ENCODE data around the gene GARIN6. TPM values are rescaled to one million over a fixed set of nuclear protein-coding genes. Genes with fewer than 3 reads are reported as not detected.

GARIN6 gene
- total and polyA plus RNA-seq, 2 donors (not counting 1 experiment from before 2014, with no cell fraction given) = not detected

DNA sequence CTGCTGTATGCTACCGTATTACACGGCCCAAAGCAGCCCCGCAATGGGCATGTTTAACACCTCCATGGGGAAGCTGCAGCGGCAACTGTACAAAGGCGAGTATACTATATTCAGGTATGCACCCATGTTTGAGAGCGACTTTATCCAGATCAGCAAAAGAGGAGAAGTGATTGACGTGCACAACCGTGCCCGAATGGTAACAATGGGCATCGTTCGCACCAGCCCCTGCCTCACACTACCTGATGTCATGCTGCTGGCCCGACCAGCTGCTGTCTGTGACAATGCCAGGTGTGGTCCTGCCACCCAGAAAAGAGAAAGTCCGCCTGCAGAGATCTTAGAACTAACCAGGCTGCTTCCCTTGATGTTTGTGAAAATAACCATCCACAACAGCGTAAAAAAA is 630 bp downstream of the GARIN6 start:
- Mint-ChIP-seq H3K9me3 (ENCODE audit: insufficient read depth) (no peaks in the 10 kb centered on the region), H3K4me1 (no peaks in the 10 kb centered on the region), H3K27me3 (no peaks in the 10 kb centered on the region), H3K27ac (no peak overlapping the region), H3K4me3 (no peak overlapping the region)
- no peak overlapping the region for H2AFZ ChIP-seq (ENCODE audit: insufficient read depth, low read depth, low read length, poor library complexity, severe bottlenecking)
- DNase-seq = no peak
- H3K79me2 ChIP-seq (ENCODE audit: control insufficient read depth, insufficient read depth, low read length) = no peaks in the 10 kb centered on the region
- no peaks in the 10 kb centered on the region for H3K4me1 ChIP-seq (ENCODE audit: control insufficient read depth in 2 of 2, insufficient read depth in 2 of 2, low read length in 2 of 2)
- no peaks in the 10 kb centered on the region for H4K20me1 ChIP-seq (ENCODE audit: control insufficient read depth, insufficient read depth, low read length, poor library complexity, severe bottlenecking)
- no peak overlapping the region for H3K4me3 ChIP-seq (ENCODE audit: control extremely low read depth in 1 of 5, extremely low read depth in 1 of 5, insufficient read depth in 1 of 5, low read depth in 2 of 5, low read length in 4 of 5)
- ATAC-seq (ENCODE audit: low read depth) = no peak
- intact Hi-C loops (cut with micrococcal nuclease) = no loop called here
- H3K9me3 ChIP-seq (ENCODE audit: control extremely low read depth in 1 of 3, control insufficient read depth in 2 of 3, insufficient read depth in 1 of 3, low read length in 2 of 3) = no peaks in the 10 kb centered on the region
- H3K9ac ChIP-seq (ENCODE audit: low read length) = no peak overlapping the region
- ChIA-PET CTCF (no interaction called here), POLR2A (no interaction called here)
- no peak overlapping the region for H3K27ac ChIP-seq (ENCODE audit: low read length in 2 of 2)
- no peaks in the 10 kb centered on the region for H3K27me3 ChIP-seq (replicated peaks in 1 of 4; ENCODE audit: control extremely low read depth in 1 of 4, control insufficient read depth in 3 of 4, insufficient read depth in 4 of 4, low read length in 3 of 4)
- TF ChIP-seq, protein P1, sequence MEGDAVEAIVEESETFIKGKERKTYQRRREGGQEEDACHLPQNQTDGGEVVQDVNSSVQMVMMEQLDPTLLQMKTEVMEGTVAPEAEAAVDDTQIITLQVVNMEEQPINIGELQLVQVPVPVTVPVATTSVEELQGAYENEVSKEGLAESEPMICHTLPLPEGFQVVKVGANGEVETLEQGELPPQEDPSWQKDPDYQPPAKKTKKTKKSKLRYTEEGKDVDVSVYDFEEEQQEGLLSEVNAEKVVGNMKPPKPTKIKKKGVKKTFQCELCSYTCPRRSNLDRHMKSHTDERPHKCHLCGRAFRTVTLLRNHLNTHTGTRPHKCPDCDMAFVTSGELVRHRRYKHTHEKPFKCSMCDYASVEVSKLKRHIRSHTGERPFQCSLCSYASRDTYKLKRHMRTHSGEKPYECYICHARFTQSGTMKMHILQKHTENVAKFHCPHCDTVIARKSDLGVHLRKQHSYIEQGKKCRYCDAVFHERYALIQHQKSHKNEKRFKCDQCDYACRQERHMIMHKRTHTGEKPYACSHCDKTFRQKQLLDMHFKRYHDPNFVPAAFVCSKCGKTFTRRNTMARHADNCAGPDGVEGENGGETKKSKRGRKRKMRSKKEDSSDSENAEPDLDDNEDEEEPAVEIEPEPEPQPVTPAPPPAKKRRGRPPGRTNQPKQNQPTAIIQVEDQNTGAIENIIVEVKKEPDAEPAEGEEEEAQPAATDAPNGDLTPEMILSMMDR (IDR thresholded peaks at IDR 0.05) = no peak
- TF ChIP-seq EZH2 (IDR thresholded peaks at IDR 0.05; ENCODE audit: borderline replicate concordance, insufficient read depth, low read depth, low read length, poor library complexity, severe bottlenecking) = no peak
- H3K36me3 ChIP-seq (replicated peaks in 1 of 2; ENCODE audit: control extremely low read depth in 1 of 2, control insufficient read depth in 1 of 2, extremely low read depth in 1 of 2, insufficient read depth in 2 of 2, low read length in 1 of 2) = no peaks in the 10 kb centered on the region
- H3K4me2 ChIP-seq (replicated peaks; ENCODE audit: low read depth, low read length, poor library complexity, severe bottlenecking) = no peak overlapping the region
- WGBS (ENCODE audit: insufficient coverage) = 93% methylated on average over 11 of the region's 14 CpGs

DNA sequence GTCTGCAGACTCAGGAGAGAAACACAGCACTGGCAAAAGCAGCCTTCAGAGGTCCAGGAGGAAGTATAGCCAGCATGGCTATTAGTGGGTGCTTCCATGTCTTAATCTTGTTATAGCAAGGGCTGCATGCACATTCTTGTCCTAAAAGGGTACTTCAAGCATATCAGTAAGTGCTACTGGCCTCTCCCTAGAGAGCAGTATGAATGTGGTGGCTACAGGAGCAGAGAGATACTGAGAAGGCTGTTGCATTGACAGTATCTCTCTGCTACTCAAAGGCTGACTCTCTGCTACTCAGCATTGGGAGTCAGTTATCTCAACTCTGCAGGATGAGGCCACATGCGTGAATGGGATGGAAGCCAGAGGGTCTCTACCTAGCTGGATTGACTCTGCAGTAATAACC is 2.0 kb downstream of the GARIN6 start:
- no peak overlapping the region for H3K9ac ChIP-seq (ENCODE audit: low read length)
- Mint-ChIP-seq H3K4me1 (no peaks in the 10 kb centered on the region), H3K27me3 (no peaks in the 10 kb centered on the region), H3K9me3 (ENCODE audit: insufficient read depth) (no peaks in the 10 kb centered on the region), H3K27ac (no peak overlapping the region), H3K4me3 (no peak overlapping the region)
- no peaks in the 10 kb centered on the region for H3K36me3 ChIP-seq (replicated peaks in 1 of 2; ENCODE audit: control extremely low read depth in 1 of 2, control insufficient read depth in 1 of 2, extremely low read depth in 1 of 2, insufficient read depth in 2 of 2, low read length in 1 of 2)
- H3K4me2 ChIP-seq (replicated peaks; ENCODE audit: low read depth, low read length, poor library complexity, severe bottlenecking) = no peak overlapping the region
- POLR2A ChIA-PET = no interaction called here
- 100% methylated on average over 1 of the region's 1 CpG for WGBS (ENCODE audit: insufficient coverage)
- no peak overlapping the region for H3K4me3 ChIP-seq (ENCODE audit: control extremely low read depth in 1 of 5, extremely low read depth in 1 of 5, insufficient read depth in 1 of 5, low read depth in 2 of 5, low read length in 4 of 5)
- no peak overlapping the region for H2AFZ ChIP-seq (ENCODE audit: insufficient read depth, low read depth, low read length, poor library complexity, severe bottlenecking)
- no peaks in the 10 kb centered on the region for H3K27me3 ChIP-seq (replicated peaks in 1 of 4; ENCODE audit: control extremely low read depth in 1 of 4, control insufficient read depth in 3 of 4, insufficient read depth in 4 of 4, low read length in 3 of 4)
- intact Hi-C loops (cut with micrococcal nuclease) = no loop called here
- CTCF ChIA-PET = no interaction called here
- H3K9me3 ChIP-seq (ENCODE audit: control extremely low read depth in 1 of 3, control insufficient read depth in 2 of 3, insufficient read depth in 1 of 3, low read length in 2 of 3) = no peaks in the 10 kb centered on the region
- DNase-seq = no peak
- no peak for TF ChIP-seq EZH2 (IDR thresholded peaks at IDR 0.05; ENCODE audit: borderline replicate concordance, insufficient read depth, low read depth, low read length, poor library complexity, severe bottlenecking)
- TF ChIP-seq, protein P1 (IDR thresholded peaks at IDR 0.05) = no peak
- H3K27ac ChIP-seq (ENCODE audit: low read length in 2 of 2) = no peak overlapping the region
- no peak for ATAC-seq (ENCODE audit: low read depth)
- no peaks in the 10 kb centered on the region for H3K79me2 ChIP-seq (ENCODE audit: control insufficient read depth, insufficient read depth, low read length)
- H4K20me1 ChIP-seq (ENCODE audit: control insufficient read depth, insufficient read depth, low read length, poor library complexity, severe bottlenecking) = no peaks in the 10 kb centered on the region
- H3K4me1 ChIP-seq (ENCODE audit: control insufficient read depth in 2 of 2, insufficient read depth in 2 of 2, low read length in 2 of 2) = no peaks in the 10 kb centered on the region

Measured in B cell (primary cell).